ENCODE results near the gene R3HDM4.

Gene R3HDM4

DNA sequence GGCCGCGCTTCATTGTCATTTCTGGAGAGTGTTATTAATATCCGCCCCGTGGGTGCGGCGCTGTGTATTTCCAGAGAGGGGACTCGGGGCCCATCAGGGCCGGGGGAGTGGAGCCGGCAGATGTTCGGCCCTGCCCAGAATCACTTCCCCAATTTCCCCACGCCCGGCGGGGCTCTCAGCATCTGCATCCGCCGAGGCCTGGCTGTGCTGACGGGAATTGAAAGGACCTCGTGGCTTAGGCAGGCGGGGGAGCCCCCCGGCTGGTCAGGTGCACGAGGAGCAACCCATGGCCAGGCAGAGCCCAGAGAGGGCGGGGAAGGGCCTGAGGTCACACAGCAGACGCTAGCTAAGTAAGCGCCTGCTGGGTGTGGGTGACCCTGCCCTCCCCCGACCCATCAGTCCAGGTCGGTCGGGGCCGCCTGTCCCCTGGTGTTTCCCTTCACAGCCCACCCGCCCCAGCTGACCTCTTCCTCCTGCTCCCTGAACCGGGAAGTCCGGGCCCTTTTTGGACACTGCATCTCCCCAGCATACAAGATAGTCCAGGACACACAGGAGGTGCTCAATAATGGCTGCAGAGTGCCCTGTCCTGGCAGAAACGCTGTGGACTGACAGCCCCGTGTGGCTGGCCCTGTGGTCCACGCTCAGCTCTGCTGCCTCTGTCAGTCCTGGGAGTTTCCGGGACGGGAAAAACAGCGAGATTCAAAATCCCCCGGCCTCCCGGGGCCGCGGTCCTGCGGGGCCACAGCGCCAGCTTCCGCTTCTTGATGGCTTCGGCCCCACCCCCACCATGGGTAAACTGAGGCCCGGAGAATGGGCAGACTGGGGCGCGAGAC is 34.9 kb upstream of the R3HDM4 start:
- CTCF ChIA-PET = no interaction called here
- TF ChIP-seq FOXA1 (IDR thresholded peaks at IDR 0.05) = no peak
- no peak for TF ChIP-seq FOXM1 (IDR thresholded peaks at IDR 0.05; ENCODE audit: borderline replicate concordance)
- TF ChIP-seq SP1 (IDR thresholded peaks at IDR 0.05) = no peak
- no peak for TF ChIP-seq SUZ12 (IDR thresholded peaks at IDR 0.05)
- no peak for TF ChIP-seq HDGF (IDR thresholded peaks at IDR 0.05; ENCODE audit: borderline replicate concordance)
- no peak for TF ChIP-seq BHLHE40 (IDR thresholded peaks at IDR 0.05; ENCODE audit: borderline replicate concordance)
- TF ChIP-seq ARNT (IDR thresholded peaks at IDR 0.05) = no peak
- no peak for TF ChIP-seq TARDBP (IDR thresholded peaks at IDR 0.05)
- no peak for TF ChIP-seq L3MBTL2 (conservative IDR thresholded peaks at IDR 0.05)
- TF ChIP-seq FOXK2 (IDR thresholded peaks at IDR 0.05) = no peak
- TF ChIP-seq ZNF384 (IDR thresholded peaks at IDR 0.05) = no peak
- TF ChIP-seq CTBP1 (IDR thresholded peaks at IDR 0.05; ENCODE audit: borderline replicate concordance) = no peak
- no peak for TF ChIP-seq NFRKB (IDR thresholded peaks at IDR 0.05)
- no peak for TF ChIP-seq ELF4 (IDR thresholded peaks at IDR 0.05)
- no peak for DNase-seq (ENCODE audit: extremely low spot score)
- POLR2A ChIA-PET = no interaction called here

DNA sequence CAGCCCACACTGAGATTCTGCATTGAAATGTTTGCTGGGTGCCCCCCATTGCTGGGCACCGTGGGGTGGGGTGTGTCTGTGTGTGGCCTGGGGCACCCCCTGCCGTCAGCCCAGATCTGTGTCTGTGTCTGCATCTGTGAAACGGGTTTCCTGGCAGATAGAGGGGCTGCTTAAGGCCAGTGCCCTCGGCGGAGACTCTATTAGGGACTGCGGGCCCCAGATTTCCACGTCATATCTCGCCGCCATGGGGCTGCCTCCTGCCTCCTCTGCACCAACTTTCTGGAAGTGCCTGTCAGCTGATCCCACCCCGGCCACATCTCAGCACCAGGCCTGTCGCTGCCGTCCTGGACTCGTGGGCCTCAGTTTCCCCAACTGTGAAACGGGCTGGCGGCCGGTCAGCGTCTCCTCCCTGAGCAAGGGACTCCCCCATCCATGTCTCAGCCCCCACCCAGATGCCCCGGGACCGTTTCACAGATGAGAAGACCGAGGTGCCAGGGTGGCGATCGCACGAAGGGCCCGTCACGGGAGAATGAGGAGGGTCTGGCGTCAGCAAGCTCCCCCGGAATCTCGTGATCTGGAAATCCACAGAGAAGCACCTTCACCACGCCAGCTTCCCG is 34.2 kb upstream of the R3HDM4 start:
- DNase-seq (ENCODE audit: extremely low spot score) = no peak
- POLR2A ChIA-PET = no interaction called here
- CTCF ChIA-PET = interaction anchor here (0.7 kb wide), 1 partner anchor 36 kb away, joined by 3 read pairs; no protein-coding TSS in a partner anchor
- TF ChIP-seq LEF1 (IDR thresholded peaks at IDR 0.05; ENCODE audit: borderline replicate concordance) = no peak
- TF ChIP-seq BHLHE40 (IDR thresholded peaks at IDR 0.05; ENCODE audit: borderline replicate concordance) = no peak
- TF ChIP-seq FOXK2 (IDR thresholded peaks at IDR 0.05) = no peak
- TF ChIP-seq FOXM1 (IDR thresholded peaks at IDR 0.05; ENCODE audit: borderline replicate concordance) = no peak
- TF ChIP-seq ZNF384 (IDR thresholded peaks at IDR 0.05) = no peak
- TF ChIP-seq NFRKB (IDR thresholded peaks at IDR 0.05) = no peak
- TF ChIP-seq FOXA1 (IDR thresholded peaks at IDR 0.05) = no peak
- no peak for TF ChIP-seq CTBP1 (IDR thresholded peaks at IDR 0.05; ENCODE audit: borderline replicate concordance)
- no peak for TF ChIP-seq SP1 (IDR thresholded peaks at IDR 0.05)
- TF ChIP-seq ELF4 (IDR thresholded peaks at IDR 0.05) = no peak
- TF ChIP-seq TARDBP (IDR thresholded peaks at IDR 0.05) = no peak
- TF ChIP-seq HDGF (IDR thresholded peaks at IDR 0.05; ENCODE audit: borderline replicate concordance) = no peak
- no peak for TF ChIP-seq SUZ12 (IDR thresholded peaks at IDR 0.05)
- no peak for TF ChIP-seq L3MBTL2 (conservative IDR thresholded peaks at IDR 0.05)
- no peak for TF ChIP-seq ARNT (IDR thresholded peaks at IDR 0.05)
- TF ChIP-seq, protein P1, sequence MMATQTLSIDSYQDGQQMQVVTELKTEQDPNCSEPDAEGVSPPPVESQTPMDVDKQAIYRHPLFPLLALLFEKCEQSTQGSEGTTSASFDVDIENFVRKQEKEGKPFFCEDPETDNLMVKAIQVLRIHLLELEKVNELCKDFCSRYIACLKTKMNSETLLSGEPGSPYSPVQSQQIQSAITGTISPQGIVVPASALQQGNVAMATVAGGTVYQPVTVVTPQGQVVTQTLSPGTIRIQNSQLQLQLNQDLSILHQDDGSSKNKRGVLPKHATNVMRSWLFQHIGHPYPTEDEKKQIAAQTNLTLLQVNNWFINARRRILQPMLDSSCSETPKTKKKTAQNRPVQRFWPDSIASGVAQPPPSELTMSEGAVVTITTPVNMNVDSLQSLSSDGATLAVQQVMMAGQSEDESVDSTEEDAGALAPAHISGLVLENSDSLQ (IDR thresholded peaks at IDR 0.05) = no peak

DNA sequence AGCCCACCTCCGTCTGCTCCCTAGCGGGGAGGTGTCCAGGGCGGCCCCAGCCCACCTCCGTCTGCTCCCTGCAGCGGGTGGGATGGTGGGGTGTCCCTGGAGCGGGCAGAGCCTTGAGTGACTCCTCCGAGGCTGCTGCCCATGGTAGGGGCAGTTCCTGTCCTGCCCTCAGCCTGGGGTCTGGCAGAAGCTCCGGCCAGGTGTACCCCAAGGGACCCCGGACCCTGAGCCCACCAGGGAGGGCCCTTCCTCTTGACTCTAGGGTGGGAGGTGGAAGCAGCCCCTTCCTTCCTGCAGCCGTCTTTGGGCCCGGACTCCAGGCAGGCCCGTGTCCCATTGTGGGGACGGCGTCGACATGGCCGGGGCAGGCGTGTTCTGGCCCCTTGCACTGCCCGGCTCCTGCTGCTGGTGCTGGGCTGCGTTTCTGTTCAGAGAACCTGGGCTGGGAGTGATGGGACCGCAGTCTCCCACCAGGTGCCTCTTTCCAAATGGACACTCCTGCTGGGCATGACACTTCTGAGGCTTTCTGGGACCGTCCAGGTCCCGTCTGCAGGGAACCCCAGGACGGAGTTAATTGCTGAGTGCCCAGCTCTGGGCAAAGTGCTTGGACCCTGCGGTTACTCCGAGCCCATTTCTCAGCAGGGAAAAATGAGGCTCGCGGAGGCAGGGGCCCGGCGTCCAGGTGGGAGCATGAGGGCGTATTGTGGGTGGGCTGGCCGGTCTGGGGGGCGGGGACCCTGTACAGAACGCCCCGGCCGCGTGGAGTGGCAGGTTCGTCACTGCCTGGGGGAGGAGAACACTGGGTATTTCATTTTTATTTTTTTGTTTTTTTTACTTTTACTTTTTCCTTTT is 32.6 kb upstream of the R3HDM4 start:
- TF ChIP-seq LEF1 (IDR thresholded peaks at IDR 0.05; ENCODE audit: borderline replicate concordance) (no peak), HDGF (IDR thresholded peaks at IDR 0.05; ENCODE audit: borderline replicate concordance) (no peak), FOXK2 (IDR thresholded peaks at IDR 0.05) (no peak), BHLHE40 (IDR thresholded peaks at IDR 0.05; ENCODE audit: borderline replicate concordance) (no peak), FOXM1 (IDR thresholded peaks at IDR 0.05; ENCODE audit: borderline replicate concordance) (no peak), FOXA1 (IDR thresholded peaks at IDR 0.05) (no peak), ARNT (IDR thresholded peaks at IDR 0.05) (no peak), ELF4 (IDR thresholded peaks at IDR 0.05) (no peak), NFRKB (IDR thresholded peaks at IDR 0.05) (no peak), TARDBP (IDR thresholded peaks at IDR 0.05) (no peak), CTBP1 (IDR thresholded peaks at IDR 0.05; ENCODE audit: borderline replicate concordance) (no peak), L3MBTL2 (conservative IDR thresholded peaks at IDR 0.05) (no peak), SP1 (IDR thresholded peaks at IDR 0.05) (no peak), SUZ12 (IDR thresholded peaks at IDR 0.05) (no peak), ZNF384 (IDR thresholded peaks at IDR 0.05) (no peak)
- TF ChIP-seq, protein P1 (IDR thresholded peaks at IDR 0.05) = no peak
- POLR2A ChIA-PET = no interaction called here
- CTCF ChIA-PET = no interaction called here
- DNase-seq (ENCODE audit: extremely low spot score) = no peak

DNA sequence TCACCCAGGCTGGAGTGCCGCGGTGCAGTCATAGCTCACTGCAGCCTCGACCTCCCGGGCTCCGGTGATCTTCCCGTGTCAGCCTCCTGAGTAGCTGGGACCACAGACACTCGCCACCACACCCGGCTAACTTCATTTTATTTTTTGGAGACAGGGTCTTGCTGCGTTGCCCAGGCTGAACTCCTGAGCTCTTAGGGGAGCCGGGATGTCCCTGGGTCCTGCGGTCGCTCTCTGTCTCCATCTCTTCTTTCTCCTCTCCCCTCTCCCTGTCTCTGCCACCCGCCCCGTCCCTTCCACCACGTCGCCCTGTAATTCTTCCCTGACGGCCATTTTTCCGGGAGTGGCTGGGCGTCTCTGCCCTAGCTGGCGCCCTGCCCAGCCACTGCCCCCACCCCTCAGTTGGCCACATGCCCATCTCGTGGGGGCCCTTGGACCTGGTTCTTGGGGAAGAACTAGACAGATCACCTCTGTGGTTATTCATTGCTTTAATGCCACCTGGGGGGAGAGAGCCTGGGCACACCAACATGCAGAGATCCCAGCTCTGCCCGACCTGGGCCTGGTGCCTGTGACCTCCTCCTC is 31.7 kb upstream of the R3HDM4 start:
- ChIA-PET CTCF (no interaction called here), POLR2A (no interaction called here)
- TF ChIP-seq CTBP1 (IDR thresholded peaks at IDR 0.05; ENCODE audit: borderline replicate concordance) = no peak
- TF ChIP-seq FOXM1 (IDR thresholded peaks at IDR 0.05; ENCODE audit: borderline replicate concordance) = no peak
- no peak for TF ChIP-seq FOXA1 (IDR thresholded peaks at IDR 0.05)
- no peak for TF ChIP-seq TARDBP (IDR thresholded peaks at IDR 0.05)
- TF ChIP-seq, protein P1 (IDR thresholded peaks at IDR 0.05) = no peak
- TF ChIP-seq SUZ12 (IDR thresholded peaks at IDR 0.05) = no peak
- TF ChIP-seq HDGF (IDR thresholded peaks at IDR 0.05; ENCODE audit: borderline replicate concordance) = no peak
- no peak for TF ChIP-seq LEF1 (IDR thresholded peaks at IDR 0.05; ENCODE audit: borderline replicate concordance)
- TF ChIP-seq NFRKB (IDR thresholded peaks at IDR 0.05) = no peak
- no peak for TF ChIP-seq ELF4 (IDR thresholded peaks at IDR 0.05)
- TF ChIP-seq BHLHE40 (IDR thresholded peaks at IDR 0.05; ENCODE audit: borderline replicate concordance) = no peak
- TF ChIP-seq SP1 (IDR thresholded peaks at IDR 0.05) = no peak
- no peak for TF ChIP-seq L3MBTL2 (conservative IDR thresholded peaks at IDR 0.05)
- TF ChIP-seq ZNF384 (IDR thresholded peaks at IDR 0.05) = no peak
- TF ChIP-seq FOXK2 (IDR thresholded peaks at IDR 0.05) = no peak
- TF ChIP-seq ARNT (IDR thresholded peaks at IDR 0.05) = no peak
- DNase-seq (ENCODE audit: extremely low spot score) = no peak

Measured in HEK293T (cell line).